Upper lobe of left lung (tissue), 4 donors: ENCODE results near the gene SFN.
"Not testable (repeated sequence)": the region's sequence is repeated elsewhere in the genome, so short reads cannot be mapped to it uniquely, and the experiment has no call there.

Experiments
- EP300 ChIP-seq, 4 donors: sonication (generic); formaldehyde crosslinking; IDR thresholded peaks; one replicate each; pipeline ENCODE4 v1.5.1; 2017; ENCODE audit warnings: antibody characterized with exemption in 4 of 4, control low read depth in 2 of 4
- POLR2AphosphoS5 ChIP-seq, 2 donors: sonication (generic); formaldehyde crosslinking; IDR thresholded peaks; one replicate each; pipeline ENCODE4 v1.5.1; 2017; ENCODE audit warnings: antibody characterized with exemption in 2 of 2
- TF ChIP-seq, protein P1 (sequence below), 6 experiments: fragments of 450-650 bp in 4 of 6; fragments of 200-600 bp in 2 of 6; sonication (generic) in 2 of 6; IDR thresholded peaks; one replicate each; pipeline ENCODE4 v1.5.1; 2016 to 2019; ENCODE audit warnings: antibody characterized with exemption in 6 of 6

DNA sequence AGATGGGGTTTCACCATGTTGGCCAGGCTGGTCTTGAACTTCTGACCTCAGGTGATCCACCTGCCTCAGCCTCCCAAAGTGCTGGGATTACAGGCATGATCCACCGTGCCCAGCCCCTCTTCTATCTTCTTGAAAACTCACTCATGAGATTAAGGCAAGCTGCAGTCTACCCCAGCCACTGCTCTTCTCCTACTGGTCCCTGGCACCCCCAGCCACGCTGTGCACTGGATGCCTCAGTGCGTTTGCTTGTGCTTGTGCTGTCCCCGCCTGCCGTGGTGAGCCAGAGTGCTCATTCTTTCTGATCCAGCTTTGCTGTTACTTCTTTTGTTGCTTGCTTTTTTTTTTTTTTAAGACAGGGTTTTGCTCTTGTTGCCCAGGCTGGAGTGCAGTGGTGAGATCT, 25.3 kb upstream of the SFN start:
- TF ChIP-seq EP300, POLR2AphosphoS5 (IDR thresholded peaks at IDR 0.05): not testable (repeated sequence)
- TF ChIP-seq, protein P1, sequence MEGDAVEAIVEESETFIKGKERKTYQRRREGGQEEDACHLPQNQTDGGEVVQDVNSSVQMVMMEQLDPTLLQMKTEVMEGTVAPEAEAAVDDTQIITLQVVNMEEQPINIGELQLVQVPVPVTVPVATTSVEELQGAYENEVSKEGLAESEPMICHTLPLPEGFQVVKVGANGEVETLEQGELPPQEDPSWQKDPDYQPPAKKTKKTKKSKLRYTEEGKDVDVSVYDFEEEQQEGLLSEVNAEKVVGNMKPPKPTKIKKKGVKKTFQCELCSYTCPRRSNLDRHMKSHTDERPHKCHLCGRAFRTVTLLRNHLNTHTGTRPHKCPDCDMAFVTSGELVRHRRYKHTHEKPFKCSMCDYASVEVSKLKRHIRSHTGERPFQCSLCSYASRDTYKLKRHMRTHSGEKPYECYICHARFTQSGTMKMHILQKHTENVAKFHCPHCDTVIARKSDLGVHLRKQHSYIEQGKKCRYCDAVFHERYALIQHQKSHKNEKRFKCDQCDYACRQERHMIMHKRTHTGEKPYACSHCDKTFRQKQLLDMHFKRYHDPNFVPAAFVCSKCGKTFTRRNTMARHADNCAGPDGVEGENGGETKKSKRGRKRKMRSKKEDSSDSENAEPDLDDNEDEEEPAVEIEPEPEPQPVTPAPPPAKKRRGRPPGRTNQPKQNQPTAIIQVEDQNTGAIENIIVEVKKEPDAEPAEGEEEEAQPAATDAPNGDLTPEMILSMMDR (IDR thresholded peaks at IDR 0.05) = not testable (repeated sequence)
